GM12878 (cell line): ENCODE data around the gene MFN2. TPM values are rescaled to one million over a fixed set of nuclear protein-coding genes. Genes with fewer than 3 reads are reported as not detected.

Experiments used
- ATAC-seq: fragments of 200-7000 bp; cut with Tn5 transposase; 3 replicates; pipeline ENCODE4 v1.9.1; 2020; ENCODE audit warnings: mild to moderate bottlenecking, moderate library complexity
- BruUV-seq: library from RNA; stranded (reverse); fragments of 400-500 nt; replicated peaks from 2 replicates; lab custom pipeline; 2021; lab: Mats Ljungman, UMichigan
- CTCF ChIA-PET: fragments of 300-600 bp; sonication (Branson Sonifier 250); formaldehyde crosslinking; extraction: SDS; loops from one replicate; lab custom pipeline; 2021; ENCODE audit warnings: inconsistent platforms; lab: Yijun Ruan, JAX
- POLR2A ChIA-PET: fragments of 350-600 bp; formaldehyde crosslinking; extraction: SDS; loops from one replicate; lab custom pipeline; 2021; ENCODE audit warnings: inconsistent platforms; lab: Charles Lee
- RAD21 ChIA-PET: fragments of 300-600 bp; sonication (Branson Sonifier 250); formaldehyde crosslinking; loops from one replicate; lab custom pipeline; 2023; ENCODE audit warnings: antibody characterized with exemption; ENCODE audit not compliant: unreplicated experiment; lab: Charles Lee
- SMC1A ChIA-PET: fragments of 300-600 bp; sonication (Branson Sonifier 250); formaldehyde crosslinking; loops from one replicate; lab custom pipeline; 2023; ENCODE audit not compliant: unreplicated experiment, uncharacterized antibody; lab: Charles Lee
- DNase-seq: peaks from one replicate; pipeline ENCODE4 v3.0.0-alpha.2; 2011; ENCODE audit warnings: low read depth, low spot score
- FAIRE-seq: peaks from 3 replicates; lab custom pipeline; 2011; peaks lifted over from hg19 to GRCh38; lab: Jason Lieb, UNC
- H2AFZ ChIP-seq: 2 replicates; pipeline ENCODE4 v1.6.0; 2011; ENCODE audit warnings: low read depth, low read length, control low read depth; ENCODE audit not compliant: control insufficient read depth
- H3K27ac ChIP-seq: 2 replicates; pipeline ENCODE4 v1.5.1; 2011; ENCODE audit warnings: control low read depth; ENCODE audit not compliant: control insufficient read depth, insufficient read depth
- H3K27me3 ChIP-seq, 2 experiments: replicated peaks in 1 of 2; 2 replicates each; pipeline versions ENCODE4 v1.6.0 to v1.6.1; 2011; ENCODE audit warnings: low read length in 1 of 2; ENCODE audit not compliant: control insufficient read depth in 2 of 2, insufficient read depth in 2 of 2
- H3K36me3 ChIP-seq, 2 experiments: 2 replicates each; pipeline ENCODE4 v1.5.1; 2011; ENCODE audit warnings: low read length in 1 of 2; ENCODE audit not compliant: control insufficient read depth in 2 of 2, insufficient read depth in 2 of 2
- H3K4me1 ChIP-seq: 2 replicates; pipeline ENCODE4 v1.6.1; 2011; ENCODE audit warnings: mild to moderate bottlenecking, low read length, moderate library complexity, mixed read lengths; ENCODE audit not compliant: control insufficient read depth, insufficient read depth
- H3K4me2 ChIP-seq: 2 replicates; pipeline ENCODE4 v1.6.0; 2011; ENCODE audit warnings: control low read depth; ENCODE audit not compliant: control insufficient read depth, insufficient read depth
- H3K4me3 ChIP-seq: fragments of 200-600 bp; sonication (generic); 2 replicates; pipeline ENCODE4 v1.5.1; 2016
- H3K79me2 ChIP-seq: 2 replicates; pipeline ENCODE4 v1.6.0; 2011; ENCODE audit warnings: low read length; ENCODE audit not compliant: control insufficient read depth, insufficient read depth
- H3K9ac ChIP-seq: 2 replicates; pipeline ENCODE4 v1.8.0; 2011; ENCODE audit warnings: low read length, control low read depth, mixed read lengths; ENCODE audit not compliant: control insufficient read depth, insufficient read depth
- H3K9me3 ChIP-seq: replicated peaks from 3 replicates; pipeline ENCODE4 v1.5.1; 2011; ENCODE audit warnings: mild to moderate bottlenecking, low read length; ENCODE audit not compliant: control insufficient read depth, insufficient read depth
- H4K20me1 ChIP-seq: 2 replicates; pipeline ENCODE4 v1.6.0; 2011; ENCODE audit not compliant: control insufficient read depth, insufficient read depth
- ATF2 ChIP-seq: IDR thresholded peaks from 2 replicates; pipeline ENCODE4 v1.6.1; 2012; ENCODE audit warnings: low read length, inconsistent platforms
- FOS ChIP-seq: IDR thresholded peaks from 3 replicates; pipeline ENCODE4 v1.6.1; 2011; ENCODE audit warnings: borderline replicate concordance; ENCODE audit not compliant: insufficient read length; ENCODE audit errors: extremely low read depth
- KDM1A ChIP-seq: fragments of 200-600 bp; sonication (generic); IDR thresholded peaks from 2 replicates; pipeline ENCODE4 v1.6.1; 2016; ENCODE audit warnings: borderline replicate concordance
- RAD21 ChIP-seq: IDR thresholded peaks from 2 replicates; pipeline ENCODE4 v1.6.1; 2011; ENCODE audit warnings: mild to moderate bottlenecking, low read depth, low read length, moderate library complexity; ENCODE audit not compliant: insufficient read depth
- TCF3 ChIP-seq: IDR thresholded peaks from 2 replicates; pipeline ENCODE4 v1.6.1; 2012; ENCODE audit warnings: low read depth, mild to moderate bottlenecking, low read length, borderline replicate concordance; ENCODE audit not compliant: insufficient read depth
- USF1 ChIP-seq: IDR thresholded peaks from 2 replicates; pipeline ENCODE4 v1.6.1; 2011; ENCODE audit warnings: borderline replicate concordance, low read depth, mild to moderate bottlenecking, moderate library complexity, mixed read lengths, low read length; ENCODE audit not compliant: insufficient read depth; ENCODE audit errors: extremely low read length
- WGBS: methylation state at CpG from one replicate; pipeline ENCODE4 v1.1.6; 2016; ENCODE audit warnings: low lambda C conversion rate; ENCODE audit not compliant: insufficient replicate concordance, insufficient coverage; ENCODE audit errors: missing lambda C conversion rate; 5-methylcytosine and 5-hydroxymethylcytosine counted together
- in situ Hi-C: fragments of 300-500 bp; cut with MboI; formaldehyde crosslinking; loops from 9 replicates; pipeline ENCODE4 v1.14.3; 2018; ENCODE audit warnings: mixed read lengths
- intact Hi-C: fragments of 100-400 bp; cut with micrococcal nuclease; formaldehyde crosslinking; loops from one replicate; pipeline ENCODE4 v1.14.2; 2022; ENCODE audit not compliant: unreplicated experiment
- polyA plus RNA-seq, 11 experiments: library from polyadenylated mRNA; depleted of rRNA in 4 of 11; unstranded in 6 of 11; stranded (reverse) in 5 of 11; fragments of >200 nt; fragmentation: Nextera tagmentation in 4 of 11; fragmentation: Illumina TruSeq in 1 of 11; extraction: Ambion mirVana in 4 of 11; extraction: Trizol in 1 of 11; gene quantifications; 1 replicate in 1 of 11; 2 replicates in 10 of 11; pipeline versions ENCODE4 v1.2.1 to v1.2.3, GENCODE V29; 2011 to 2016; ENCODE audit warnings: inconsistent platforms in 2 of 11, missing spikeins in 2 of 11, low read depth in 1 of 11
- total RNA-seq, 4 experiments: library from RNA; depleted of rRNA in 3 of 4; stranded (reverse); fragments of >200 nt in 3 of 4; fragmentation: Illumina TruSeq in 1 of 4; extraction: Trizol in 1 of 4; gene quantifications; 2 replicates each; pipeline versions ENCODE4 v1.2.1 to v1.2.3, GENCODE V29; 2013 to 2021

The MFN2 gene
- total and polyA plus RNA-seq, 10 of the 15 experiments (the other 5 are each of a cell fraction or from before 2014, with no cell fraction given) = 5.3 to 64.4 (median 48.1) TPM

- TF ChIP-seq USF1 = no peak
- TF ChIP-seq TCF3 = no peak
- no peak for TF ChIP-seq ATF2
- TF ChIP-seq, all 136 proteins: peak for 0
Measured at GRCh38 chr1:11957897-11958296, 22.3 kb upstream of the MFN2 start (continued).

GRCh38 chr1:11960276-11960675 is 20.0 kb upstream of the MFN2 start:
- no TSS peak for BruUV-seq
- TF ChIP-seq KDM1A (no peak), FOS (no peak), RAD21 (no peak)
- ChIA-PET SMC1A (no interaction called here), POLR2A (no interaction called here), RAD21 (interaction anchor here (0.7 kb wide), 1 partner anchor 26 kb away, joined by 3 read pairs; no protein-coding TSS in a partner anchor), CTCF (no interaction called here)
- intact Hi-C loops = no loop called here
- Histone ChIP-seq H3K4me1 (no peaks in the 10 kb centered on the region), H4K20me1 (no peaks in the 10 kb centered on the region), H3K27ac (no peak overlapping the region), H3K4me2 (no peak overlapping the region), H3K79me2 (no peaks in the 10 kb centered on the region), H2AFZ (no peak overlapping the region), H3K36me3 (peaks cover 0 to 12% of the 10 kb centered on the region in 2 experiments; a peak in 3 of 4 replicates), H3K27me3 (no peaks in the 10 kb centered on the region), H3K9ac (no peak overlapping the region), H3K4me3 (no peak overlapping the region), H3K9me3 (no peaks in the 10 kb centered on the region)
- FAIRE-seq (no peak), DNase-seq (no peak), ATAC-seq (no peak)
- in situ Hi-C loops = loop anchor here (10.0 kb wide), 1 partner anchor 115 kb away; the partner anchor contains the start of gene NPPA
- WGBS = 93% methylated on average over 5 of the region's 5 CpGs
